DMS53 treated with DMSO at 0.1 percent for 48 hours (cell line): ENCODE data around the gene HDGF.

Experiments
- DNase-seq: peaks from one replicate; lab custom pipeline; 2025; ENCODE audit not compliant: unreplicated experiment; lab: John Stamatoyannopoulos, UW

HDGF gene

DNA sequence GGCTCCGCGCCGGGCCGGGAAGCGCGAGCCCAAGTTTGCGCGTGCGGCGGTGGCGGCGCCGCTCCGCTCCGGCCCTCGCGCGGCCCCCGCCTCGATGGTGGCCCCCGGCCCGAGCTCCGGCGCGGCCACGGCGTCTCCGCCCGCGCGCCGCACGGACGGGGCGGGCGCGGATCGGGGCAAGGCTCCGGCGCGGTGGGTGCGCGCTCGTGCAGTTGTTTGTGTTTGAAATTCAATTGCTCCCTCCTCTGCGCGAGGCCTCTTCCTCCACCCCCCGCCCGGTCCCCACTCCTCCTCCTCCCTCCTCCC lies at the start of gene HDGF:
Gene HDGF (minus strand): TSS at position 225 of the 306 bp plus-strand sequence. CDS start 246 bp downstream, outside the sequence.
- DNase-seq = no peak

- DNase-seq = peak; percentile 62
Measured at GRCh38 chr1:156797212-156797871, 45.9 kb upstream of the HDGF start.

DNA sequence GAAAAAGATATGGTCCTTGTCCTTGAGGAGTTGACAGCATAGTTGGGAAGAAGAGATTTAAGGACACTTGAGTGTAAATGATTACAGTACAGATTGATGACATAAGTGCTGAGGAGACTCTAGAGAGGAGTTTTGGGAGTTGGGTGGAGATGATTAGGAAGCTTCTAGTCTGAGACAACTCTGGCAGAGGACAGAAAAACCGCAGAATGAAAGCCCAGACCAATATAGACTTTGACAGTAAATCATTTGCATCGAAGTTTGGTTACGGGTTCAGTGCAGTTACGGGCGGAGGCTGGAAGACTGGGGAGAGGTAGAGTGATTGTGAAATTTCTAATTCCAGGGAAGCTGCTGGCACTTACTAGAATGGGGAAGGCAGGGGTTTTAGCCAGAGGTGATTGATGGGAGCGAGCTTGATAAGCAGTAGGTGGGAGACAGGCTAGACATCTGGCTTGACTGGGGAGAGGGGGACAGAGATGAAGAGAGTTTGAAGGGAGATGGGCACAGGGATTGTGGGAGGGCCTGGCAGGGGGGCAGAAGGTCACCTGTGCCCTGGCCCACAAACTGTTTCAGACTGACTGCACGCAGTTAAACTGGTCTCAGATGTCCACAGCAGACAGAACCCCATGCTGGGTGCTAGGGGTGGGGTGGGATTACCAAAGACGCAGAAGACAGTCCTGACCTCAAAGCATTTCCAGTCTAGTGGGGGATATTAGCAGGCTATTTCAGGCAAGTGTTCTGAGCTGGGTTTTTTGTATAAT lies 45.0 kb upstream of the HDGF start:
- no peak for DNase-seq

DNA sequence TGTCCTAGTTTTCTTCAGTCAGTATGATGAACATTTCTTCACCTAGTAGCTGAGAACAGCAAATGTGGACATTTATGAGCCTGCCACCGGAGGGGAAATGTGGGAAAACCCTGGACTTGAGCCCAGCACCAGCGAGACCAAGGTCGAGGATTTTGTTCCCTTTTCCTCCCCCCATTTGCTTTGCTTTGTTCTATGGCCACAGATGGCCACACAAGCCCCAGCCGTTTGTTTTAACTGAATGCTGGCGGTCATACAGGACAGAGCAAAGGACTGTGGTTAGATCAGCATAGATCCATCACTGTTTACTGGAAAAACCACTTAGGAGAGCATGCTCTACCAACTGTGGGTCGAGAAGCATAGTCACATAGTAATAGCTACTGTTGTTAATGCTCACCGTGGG lies 44.3 kb upstream of the HDGF start:
- DNase-seq = no peak

DNA sequence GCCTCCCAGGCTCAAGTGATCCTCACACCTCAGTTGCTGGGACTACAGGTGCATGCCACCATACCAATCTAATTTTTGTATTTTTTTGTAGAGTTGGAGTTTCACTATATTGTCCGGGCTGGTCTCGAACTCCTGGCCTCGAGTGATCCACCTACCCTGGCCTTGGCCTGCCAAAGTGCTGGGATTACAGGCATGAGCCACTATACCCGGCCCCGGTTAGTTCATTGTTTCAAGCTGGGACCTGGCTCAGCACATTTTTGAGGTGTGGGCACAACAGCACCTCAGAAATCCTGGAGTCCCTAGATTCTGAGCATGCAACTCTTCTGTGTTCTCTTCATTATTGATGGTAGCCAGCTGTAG lies 43.9 kb upstream of the HDGF start:
- DNase-seq = no peak

GRCh38 chr1:156794506-156795373 lies 43.3 kb upstream of the HDGF start:
- DNase-seq = no peak

GRCh38 chr1:156789621-156790318 lies 38.3 kb upstream of the HDGF start:
- no peak for DNase-seq

DNA sequence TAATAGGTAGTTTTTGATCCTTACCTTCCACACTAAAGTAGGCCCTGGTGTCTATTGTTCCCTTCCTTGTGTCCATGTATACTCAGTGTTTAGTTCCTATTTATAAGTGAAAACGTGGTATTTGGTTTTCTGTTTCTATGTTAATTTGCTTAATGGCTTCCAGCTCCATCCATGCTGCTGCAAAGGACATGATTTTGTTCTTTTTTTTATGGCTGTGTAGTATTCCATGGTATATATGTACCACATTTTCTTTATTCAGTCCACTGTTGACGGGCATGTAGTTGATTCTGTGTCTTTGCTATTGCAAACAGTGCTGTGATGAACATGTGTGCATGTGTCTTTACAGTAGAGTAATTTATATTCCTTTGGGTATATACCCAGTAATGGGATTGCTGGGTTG lies 36.7 kb upstream of the HDGF start:
- DNase-seq = no peak

- DNase-seq = no peak
Measured at GRCh38 chr1:156786640-156787039, 35.2 kb upstream of the HDGF start.

DNA sequence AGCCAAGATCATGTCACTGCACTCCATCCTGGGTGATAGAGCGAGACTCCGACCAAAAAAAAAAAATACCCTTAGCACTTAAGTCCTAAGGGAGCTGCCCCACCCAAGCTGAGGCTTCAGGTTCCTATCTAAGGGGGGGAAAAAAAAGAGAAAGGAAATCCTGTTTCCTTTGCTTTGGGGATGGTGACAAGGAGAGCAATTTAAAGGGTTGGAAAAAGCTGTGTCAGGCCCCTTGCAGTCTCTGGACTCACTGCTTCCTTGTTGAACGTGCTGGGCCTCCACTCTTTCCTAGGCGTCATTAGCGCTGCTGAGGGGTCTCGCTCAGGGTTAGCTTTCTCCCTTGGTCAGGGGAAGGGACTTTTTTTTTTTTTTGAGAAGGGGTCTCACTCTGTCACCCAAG lies 34.0 kb upstream of the HDGF start:
- no peak for DNase-seq

- DNase-seq = no peak
Measured at GRCh38 chr1:156781585-156782186, 30.2 kb upstream of the HDGF start.

- no peak for DNase-seq
Measured at GRCh38 chr1:156777573-156777972, 26.1 kb upstream of the HDGF start.

DNA sequence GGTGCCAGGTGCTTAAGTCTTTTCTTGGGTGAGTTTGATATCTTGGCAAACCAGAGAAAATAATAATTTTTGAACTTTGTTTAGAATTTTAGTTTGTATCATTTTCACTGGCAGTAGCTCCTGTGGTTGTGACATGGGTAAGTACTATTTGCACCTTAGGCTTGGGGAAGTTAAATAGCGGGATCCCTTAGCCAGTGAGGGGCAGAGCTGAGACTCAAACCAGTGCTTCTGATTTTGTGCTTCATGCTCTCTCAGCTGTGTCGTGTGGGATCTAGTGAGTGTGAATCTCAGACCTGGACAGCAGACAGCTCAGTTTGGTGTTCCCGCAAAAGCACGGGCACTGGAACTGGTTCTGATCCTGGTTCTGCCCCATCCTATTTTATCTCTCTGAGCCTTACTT lies 25.5 kb upstream of the HDGF start:
- no peak for DNase-seq

- no peak for DNase-seq
Measured at GRCh38 chr1:156775799-156776198, 24.3 kb upstream of the HDGF start.

DNA sequence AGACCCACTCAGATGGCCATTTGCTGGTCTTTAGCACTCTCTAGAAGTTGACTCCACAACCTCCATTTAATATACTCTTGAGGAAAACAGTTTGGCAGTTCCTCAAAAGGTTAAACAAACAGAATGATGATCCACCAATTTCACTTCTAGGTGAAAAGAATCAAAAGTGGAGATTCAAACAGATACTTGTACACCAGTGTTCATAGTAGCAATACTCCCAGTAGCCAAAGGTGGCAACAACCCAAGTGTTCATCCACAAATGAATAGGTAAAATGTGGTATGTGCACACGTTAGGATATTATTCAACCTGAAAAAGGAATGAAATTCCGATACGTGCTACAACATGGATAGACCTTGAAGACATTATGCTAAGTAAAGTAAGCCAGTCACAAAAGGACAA lies 22.1 kb upstream of the HDGF start:
- no peak for DNase-seq

GRCh38 chr1:156772728-156773497 lies 21.4 kb upstream of the HDGF start:
- no peak for DNase-seq

- DNase-seq = no peak
Measured at GRCh38 chr1:156772222-156772621, 20.7 kb upstream of the HDGF start.

GRCh38 chr1:156768610-156769295 lies 17.3 kb upstream of the HDGF start:
- DNase-seq = no peak

GRCh38 chr1:156767879-156768604 lies 16.6 kb upstream of the HDGF start:
- DNase-seq = no peak
